ENCODE data around the gene KRT31.
"Not testable (repeated sequence)": the region's sequence is repeated elsewhere in the genome, so short reads cannot be mapped to it uniquely, and the experiment has no call there.

KRT31 gene

DNA sequence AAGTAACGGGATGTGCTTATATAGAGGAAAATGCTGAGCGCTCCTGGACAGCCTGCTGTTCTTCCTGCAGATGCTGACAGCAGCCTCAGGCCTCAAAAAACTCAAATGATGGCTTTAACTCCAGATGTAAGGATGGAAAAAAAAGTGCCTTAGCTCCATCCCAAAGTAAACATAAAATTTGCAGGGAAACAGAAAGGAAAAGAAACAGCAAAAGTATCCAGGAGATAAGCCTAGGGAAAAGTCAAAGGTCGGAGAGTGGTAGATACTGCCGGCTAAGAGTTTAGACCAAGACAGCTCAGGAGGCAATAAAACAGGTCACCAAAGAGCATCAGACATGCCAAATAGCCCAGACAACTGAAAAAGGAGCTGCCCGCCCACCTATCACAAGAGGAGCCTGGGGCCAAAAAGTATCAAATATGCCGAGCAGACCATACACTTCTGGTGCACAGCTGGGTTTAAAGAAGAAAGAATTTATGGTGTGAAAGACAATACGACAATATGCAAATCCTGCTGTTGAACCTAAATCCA is 6.9 kb downstream of the KRT31 start:
- DNase-seq (ENCODE audit: low read depth in 2 of 2), result no peak

DNA sequence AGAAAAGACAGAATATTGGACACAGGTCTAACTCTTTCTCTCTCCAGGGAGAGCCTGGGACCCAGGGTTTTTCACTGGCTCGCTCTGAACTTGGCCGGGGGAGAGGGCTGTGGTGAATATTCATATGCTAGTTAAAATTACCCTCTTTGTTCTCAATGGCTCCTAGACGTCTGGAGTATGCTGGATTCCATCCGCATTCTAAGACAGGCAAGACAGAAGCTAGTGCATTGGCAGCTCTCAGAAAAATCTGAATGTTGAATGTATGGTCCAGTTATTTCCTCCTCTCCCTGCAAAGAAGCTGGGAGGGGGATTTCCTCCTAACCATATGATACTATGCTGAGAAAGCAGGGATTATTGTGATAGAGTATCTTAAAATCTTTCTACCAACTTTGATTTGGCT is 9.7 kb downstream of the KRT31 start:
- DNase-seq (ENCODE audit: low read depth in 2 of 2), result no peak

DNA sequence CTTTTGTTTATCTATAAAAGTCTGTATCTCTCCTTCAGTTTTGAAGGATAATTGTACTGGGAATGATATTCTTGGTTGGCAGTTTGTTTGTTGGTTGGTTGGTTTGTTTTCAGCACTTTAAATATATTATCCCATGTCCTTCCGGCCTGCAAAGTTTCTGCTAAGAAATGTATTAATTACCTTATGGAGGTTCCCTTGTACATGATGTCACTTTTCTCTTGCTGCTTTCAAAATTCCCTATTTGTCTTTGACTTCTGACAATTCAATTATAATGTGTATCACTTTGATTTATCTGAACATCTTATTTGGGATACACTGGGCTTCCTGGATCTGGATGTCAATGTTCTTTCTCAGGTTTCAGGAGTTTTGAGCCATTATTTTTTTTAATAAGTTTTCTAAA is 11.2 kb downstream of the KRT31 start:
- DNase-seq (ENCODE audit: low read depth in 2 of 2), result no peak

DNA sequence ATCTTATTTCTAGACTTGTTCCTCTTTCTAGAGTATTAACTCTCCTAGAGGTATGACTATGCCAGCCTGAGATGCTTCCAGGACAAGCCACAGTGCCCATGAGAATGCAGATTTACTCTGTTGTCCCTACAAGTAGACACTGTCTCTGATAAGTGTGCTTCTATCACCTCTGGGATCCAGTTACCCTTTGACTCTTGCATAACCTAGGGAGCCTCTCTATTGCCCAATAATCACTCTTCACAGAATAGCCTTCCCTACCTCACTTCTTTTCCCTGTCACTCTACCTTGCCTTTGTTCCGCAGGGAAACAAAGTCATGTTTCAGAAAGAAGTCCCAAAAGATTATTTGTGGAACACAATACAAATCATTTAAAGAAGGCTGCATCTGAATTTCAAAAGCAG is 13.7 kb downstream of the KRT31 start:
- no peak for DNase-seq (ENCODE audit: low read depth in 2 of 2)

DNA sequence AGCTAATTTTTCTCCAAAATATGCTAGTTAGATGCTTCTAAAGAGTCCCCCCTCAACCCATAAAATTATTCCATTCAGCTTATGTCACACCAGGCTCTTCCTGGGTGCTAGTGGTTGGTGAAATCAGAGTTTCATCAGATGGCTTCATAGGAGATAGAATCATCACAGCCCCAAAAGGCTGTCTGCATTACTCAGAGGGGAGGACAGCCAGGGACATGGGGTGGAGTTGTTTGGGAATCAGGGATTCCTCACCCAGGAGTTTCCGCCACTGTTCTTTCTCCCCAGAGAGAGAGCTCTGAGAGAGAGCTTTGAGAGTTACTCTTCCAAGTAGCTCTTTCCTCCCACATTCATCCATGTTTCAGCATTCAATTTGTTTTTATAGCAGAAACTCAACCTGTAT is 15.0 kb downstream of the KRT31 start:
- no peak for DNase-seq (ENCODE audit: low read depth in 2 of 2)

DNA sequence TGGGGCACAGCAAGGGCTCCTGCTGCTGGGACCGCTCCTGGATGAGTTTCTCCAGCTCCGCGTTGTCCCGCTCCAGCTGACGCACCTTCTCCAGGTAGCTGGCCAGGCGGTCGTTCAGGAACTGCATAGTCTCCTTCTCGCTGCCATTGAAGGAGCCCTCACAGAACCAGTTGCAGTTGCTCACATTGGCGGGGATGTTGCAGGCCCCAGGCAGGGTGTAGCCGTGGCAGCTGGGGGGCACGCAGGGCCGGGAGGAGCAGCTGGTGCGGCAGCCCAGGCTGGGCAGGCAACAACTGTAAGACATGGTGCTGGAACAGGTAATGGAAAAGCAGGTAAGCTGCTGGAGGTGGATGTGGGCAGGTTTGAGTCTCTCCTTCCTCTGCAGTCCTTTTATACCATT is 15.5 kb downstream of the KRT31 start, which contains the start of gene KRT34:
KRT34 (minus strand) TSS at position 364 of the 400 bp plus-strand sequence; CDS start at position 304, 60 bp downstream.
- DNase-seq (ENCODE audit: low read depth in 2 of 2), result not testable (repeated sequence)

DNA sequence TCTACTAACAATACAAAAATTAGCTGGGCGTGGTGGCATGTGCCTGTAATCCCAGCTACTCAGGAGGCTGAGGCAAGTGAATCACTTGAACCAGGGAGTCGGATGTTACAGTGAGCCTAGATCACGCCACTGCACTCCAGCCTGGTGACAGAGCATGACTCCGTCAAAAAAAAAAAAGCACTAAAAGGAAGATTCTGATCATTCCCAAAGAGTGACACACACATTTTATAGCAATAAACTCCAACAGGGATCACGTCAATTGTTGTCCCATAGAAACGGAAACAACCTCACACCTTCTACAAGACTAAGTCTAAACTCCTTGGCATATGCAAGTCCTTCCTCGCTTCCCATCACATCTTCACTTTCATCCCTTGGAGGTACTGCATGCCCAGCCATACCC is 17.3 kb downstream of the KRT31 start:
- not testable (repeated sequence) for DNase-seq (ENCODE audit: low read depth in 2 of 2)

DNA sequence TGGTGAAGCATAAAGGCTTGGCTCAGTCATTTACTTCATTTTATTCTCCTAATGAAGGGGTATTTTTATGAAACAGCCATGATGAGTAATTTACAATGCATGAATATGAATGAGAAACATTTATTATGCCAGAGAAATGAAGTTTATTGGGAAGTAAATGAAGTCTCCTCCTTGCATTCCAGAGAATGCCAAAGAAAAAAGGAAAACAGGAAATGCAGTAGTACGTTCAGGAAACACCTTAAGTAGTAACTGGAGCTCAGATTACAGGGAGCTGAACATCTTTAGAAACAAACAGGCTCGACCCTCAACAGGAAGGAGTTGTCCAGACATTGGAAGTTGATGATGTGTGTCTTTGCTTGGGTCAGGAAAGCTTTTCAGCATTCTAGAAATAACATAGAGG is 19.9 kb downstream of the KRT31 start:
- no peak for DNase-seq (ENCODE audit: low read depth in 2 of 2)

DNA sequence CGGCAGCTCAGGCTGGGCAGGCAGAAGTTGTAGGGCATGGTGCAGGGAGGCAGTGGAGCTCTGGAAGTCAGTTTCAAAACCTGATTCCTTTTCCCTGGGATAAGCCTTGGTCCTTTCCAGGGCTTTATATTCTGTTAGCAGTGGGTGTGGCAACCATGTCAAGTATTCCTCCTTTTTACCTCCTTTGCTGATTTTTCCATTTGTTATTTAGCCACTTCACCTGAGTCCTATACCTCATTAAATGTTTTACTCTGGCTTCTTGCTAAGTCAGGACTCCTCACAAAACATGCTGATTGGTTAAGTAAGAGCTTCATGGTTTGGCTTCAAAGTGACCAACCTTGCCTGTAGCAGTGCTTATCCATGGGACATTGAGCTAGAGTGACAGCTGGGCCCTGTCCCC is 27.7 kb downstream of the KRT31 start, which contains the start of gene KRT33B:
KRT33B (minus strand) TSS at position 101 of the 400 bp plus-strand sequence; CDS start at position 38, 63 bp downstream.
- DNase-seq (ENCODE audit: low read depth in 2 of 2), result no peak

DNA sequence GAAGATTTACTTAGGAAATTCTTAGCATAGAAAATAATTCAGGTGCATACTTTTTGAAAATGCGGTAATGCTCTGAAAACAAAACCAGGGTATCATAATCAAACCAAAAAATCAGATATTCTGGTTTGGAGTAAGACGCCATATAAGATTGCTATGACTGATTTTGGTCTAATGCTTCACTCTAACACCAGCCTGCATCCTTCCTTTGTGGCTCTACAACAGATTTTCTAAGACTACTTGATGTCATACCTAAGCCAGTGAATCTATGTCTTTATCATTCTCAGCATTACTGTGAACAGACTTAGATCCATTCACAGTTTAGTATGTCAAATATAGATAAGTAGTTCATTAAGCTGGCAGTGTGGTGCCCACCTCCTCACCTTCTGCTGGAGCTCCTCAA is 28.4 kb downstream of the KRT31 start:
- no peak for DNase-seq (ENCODE audit: low read depth in 2 of 2)

DNA sequence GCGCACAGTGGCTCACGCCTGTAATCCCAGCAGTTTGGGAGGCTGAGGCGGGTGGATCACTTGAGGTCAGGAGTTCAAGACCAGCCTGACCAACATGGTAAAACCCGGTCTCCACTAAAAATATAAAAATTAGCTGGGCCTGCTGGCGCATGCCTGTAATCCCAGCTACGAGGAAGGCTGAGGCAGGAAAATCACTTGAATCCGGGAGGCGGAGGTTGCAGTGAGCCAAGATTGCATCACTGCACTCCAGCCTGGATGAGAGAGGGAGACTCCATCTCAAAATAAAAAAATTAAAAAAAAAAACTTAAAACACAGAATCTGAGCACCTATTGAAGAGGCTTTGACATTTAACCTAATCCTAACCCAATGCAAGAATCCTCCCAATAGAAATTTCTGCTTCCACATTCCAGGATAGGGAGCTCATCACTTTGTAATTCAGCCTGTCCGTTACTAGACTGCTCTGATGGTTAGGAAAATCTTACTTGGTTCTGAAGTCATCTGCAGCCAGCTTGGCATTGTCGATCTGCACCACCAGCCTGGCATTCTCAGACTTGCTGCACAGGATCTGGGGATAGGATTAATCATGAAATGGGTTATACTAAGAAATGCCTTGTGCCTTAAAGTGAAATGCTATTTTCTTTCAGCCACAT is 29.9 kb downstream of the KRT31 start:
- DNase-seq (ENCODE audit: low read depth in 2 of 2), result no peak

DNA sequence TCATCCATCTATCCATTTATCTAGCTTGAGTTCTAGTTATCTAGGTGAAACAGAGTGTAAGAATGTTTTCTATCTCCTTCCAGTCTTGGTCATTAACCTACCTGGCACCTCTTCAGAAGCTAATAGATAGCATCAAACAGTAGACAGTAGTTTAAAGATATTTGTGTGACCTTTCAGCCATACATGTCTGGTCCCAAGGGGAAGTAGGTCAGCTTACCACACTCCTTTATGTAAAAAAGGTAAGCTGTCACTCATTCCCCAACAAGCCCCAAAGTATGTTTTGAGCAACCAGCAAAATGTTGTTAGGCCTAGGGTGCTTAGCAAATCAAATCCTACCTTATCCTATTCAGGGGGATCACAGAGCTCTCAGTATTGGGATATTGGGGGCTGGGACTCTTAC is 31.3 kb downstream of the KRT31 start:
- no peak for DNase-seq (ENCODE audit: low read depth in 2 of 2)

DNA sequence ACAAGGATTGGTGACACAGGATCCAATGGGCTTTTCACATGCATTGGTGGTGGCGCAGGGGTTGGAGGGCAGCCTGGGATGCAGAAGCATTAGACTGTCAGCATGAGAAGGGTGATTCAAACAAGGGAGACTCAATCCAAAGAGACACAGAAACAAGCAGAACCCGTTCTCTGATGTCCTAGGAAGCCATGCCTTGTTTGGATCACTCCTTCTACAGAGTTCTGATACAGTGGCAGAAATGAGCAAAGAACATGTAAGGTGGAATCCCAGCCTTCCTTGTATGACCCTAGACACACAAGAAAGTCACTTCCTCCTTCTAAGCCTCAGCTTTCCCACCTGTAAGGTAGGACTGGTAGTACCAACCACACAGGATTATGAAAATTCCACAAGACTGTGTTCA is 33.5 kb downstream of the KRT31 start:
- no peak for DNase-seq (ENCODE audit: low read depth in 2 of 2)

DNA sequence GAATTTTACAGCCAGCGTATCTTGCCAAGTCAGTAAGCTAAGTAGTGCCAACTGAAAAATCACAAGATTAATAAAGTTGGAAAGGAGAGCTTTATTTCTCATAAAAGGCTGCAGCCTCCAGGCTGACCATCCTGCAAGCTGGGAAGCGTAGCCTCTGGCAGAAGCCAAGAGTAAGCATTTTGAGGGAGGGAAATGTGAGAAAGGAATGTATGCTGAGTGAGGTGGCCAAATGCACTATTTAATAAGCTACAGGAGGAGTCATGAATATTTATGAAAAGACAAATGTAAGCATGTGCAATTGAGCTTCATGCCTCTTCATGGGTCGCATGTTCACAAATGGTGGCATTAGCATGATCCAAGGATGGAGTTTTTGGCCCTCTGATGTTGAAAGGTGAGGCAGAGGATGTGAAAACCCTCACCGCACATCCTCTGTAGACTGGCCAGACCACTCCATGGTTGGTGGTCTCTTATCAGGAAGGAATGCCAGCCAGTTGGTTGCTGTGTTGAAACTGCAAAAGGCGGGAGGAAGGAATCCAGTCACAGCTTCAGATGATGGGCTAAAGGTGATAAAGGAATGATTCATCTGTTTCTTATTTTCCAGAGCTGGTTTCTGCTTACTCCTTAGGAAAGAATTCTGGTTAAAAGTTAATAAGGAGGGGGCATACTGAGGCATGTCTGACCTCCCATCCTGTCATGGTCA is 37.0 kb downstream of the KRT31 start:
- DNase-seq (ENCODE audit: low read depth in 2 of 2), result no peak

DNA sequence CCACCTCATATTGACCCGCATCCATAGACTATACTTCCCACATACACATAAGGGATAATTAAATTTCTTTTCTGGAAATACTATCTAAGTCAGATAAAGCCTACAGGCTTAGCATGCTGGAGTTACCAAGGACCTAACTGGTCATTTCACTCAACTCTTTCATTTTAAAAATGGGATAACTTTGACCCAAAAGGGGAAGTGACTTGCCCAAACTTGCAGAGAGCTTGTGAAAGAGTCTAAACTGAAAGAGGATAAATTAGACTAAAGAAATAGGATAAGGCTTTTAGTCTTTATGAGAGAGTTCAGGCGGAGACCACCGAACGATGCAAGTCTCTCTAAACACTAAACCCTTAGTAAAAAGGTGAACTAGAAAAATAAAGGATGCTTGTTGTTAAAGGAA is 42.9 kb downstream of the KRT31 start:
- no peak for DNase-seq (ENCODE audit: low read depth in 2 of 2)

DNA sequence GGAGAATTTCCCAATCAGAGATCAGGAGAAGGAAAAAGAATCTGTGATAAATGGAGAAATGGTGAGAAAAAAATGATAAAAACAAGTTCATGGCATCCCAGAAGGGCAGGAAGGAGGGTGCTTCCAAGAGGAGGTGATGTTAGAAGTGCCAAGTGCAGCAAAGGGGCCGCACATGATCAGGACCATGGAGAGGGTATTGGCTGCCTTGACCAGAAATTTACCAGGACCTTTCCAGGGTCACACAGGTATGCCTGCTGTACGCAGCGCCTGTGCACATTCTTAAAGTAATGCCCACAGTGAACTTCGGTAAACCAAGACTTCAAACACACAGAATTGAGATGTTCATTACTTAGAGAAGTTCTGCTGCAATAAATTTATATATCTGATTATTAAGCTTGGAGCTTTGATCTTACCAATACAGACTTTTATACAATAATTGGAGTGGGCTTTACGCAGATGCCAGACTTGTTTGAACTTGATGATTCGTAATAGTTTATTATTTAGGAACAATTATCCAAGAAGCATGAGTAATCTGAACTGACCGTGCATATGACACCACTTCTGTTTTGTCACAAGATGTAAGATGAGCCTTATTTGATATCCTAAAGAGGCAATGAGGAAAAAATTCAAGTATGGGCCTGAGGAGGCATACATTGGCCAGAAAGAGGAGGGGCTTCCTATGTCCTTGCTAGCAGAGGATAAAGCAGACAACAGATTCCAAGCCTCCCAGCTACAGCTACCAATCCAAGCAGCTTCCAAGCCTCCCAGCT is 44.6 kb downstream of the KRT31 start:
- DNase-seq (ENCODE audit: low read depth in 2 of 2), result no peak

DNA sequence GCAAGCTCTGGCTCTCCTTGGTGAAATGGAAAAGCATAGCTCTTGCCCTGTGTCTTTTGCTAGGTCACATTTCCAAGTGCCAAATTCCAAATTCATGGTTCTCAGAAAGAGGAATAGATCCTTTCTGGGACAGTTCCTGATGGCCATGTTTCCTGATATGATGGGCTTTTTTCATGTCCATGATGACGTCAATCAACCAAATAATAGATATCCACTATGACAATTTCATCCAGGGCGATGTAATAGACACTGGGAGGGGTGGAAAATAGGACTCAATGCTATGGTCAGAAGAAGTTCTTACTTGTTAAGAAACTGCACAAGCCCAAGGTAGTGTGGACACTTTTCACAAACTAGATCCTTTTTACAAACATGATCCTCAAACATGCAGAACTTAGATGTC is 46.2 kb downstream of the KRT31 start:
- DNase-seq (ENCODE audit: low read depth in 2 of 2), result no peak

DNA sequence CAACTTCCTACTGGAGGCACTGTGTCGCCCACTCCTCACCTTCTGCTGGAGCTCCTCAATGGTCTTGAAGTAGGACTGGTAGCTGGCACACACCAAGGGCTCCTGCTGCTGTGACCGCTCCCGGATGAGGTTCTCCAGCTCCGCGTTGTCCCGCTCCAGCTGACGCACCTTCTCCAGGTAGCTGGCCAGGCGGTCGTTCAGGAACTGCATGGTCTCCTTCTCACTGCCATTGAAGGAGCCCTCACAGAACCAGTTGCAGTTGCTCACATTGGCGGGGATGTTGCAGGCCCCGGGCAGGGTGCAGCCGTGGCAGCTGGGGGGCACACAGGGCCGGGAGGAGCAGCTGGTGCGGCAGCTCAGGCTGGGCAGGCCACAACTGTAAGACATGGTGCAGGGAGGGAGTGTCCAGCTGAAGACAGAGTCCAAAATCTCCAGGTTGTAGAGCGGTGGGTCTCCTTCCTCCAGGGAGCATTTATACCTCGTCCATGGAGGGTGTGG is 47.0 kb downstream of the KRT31 start, which contains the start of gene KRT33A:
KRT33A (minus strand) TSS at position 448 of the 498 bp plus-strand sequence; CDS start at position 387, 61 bp downstream.
- DNase-seq (ENCODE audit: low read depth in 2 of 2), result not testable (repeated sequence)

DNA sequence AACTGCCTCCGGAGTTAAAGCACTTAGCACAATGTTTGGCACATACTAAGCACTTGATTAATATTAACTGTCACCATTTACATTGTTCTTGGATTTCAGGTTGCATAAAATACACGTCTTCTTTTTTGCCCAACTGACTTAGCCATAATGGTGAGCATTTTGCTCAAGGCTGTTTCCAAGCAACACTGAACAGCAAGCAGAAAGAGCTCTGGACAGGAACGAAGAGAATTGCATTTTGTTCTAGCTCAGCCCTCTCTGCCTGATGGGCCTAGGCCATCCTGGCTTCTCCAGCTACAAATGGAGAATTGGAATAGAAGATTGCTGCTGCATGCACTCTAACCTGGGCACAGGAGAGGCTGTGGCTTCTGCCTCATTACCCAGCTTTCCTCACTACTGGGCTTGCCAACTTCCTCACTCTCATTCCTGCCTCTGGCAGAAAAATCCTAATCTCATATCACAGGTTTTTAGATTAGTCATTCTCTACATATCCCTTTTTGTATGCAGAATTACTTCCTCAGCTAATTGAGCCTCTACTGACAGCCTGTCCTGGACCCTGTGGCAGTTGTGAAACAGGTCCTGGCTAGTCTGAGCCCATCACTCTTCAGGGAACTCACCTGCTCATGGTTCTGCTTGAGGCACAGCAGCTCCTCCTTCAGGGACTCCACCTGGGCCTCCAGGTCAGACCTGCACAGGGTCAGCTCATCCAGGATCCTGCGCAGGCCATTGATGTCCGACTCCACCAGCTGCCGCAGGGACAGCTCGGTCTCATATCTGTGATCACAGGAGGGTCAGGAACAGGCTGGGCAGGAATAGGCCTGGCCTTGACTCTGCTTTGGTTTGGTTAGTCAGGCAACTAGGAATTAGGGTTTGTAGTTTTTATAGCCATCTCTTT is 49.3 kb downstream of the KRT31 start:
- DNase-seq (ENCODE audit: low read depth in 2 of 2), result no peak

DNA sequence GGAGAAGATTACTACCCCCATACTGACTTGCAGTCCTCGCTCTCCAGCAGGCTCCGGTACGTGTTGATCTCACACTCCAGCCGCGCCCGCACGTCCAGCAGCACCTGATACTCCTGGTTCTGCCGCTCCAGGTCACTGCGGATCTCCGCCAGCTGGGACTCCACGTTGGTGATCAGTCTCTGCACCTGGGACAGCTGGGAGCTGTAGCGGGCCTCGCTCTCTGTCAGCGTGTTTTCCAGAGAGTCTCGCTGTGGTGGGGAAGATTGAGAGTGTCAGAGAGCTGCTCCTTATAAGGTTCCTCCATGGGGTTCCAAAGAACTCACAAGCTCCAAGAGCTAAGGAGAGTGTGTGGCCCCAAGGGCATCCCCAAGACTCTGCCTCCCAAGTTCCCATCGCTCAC is 51.0 kb downstream of the KRT31 start:
- not testable (repeated sequence) for DNase-seq (ENCODE audit: low read depth in 2 of 2)

DNA sequence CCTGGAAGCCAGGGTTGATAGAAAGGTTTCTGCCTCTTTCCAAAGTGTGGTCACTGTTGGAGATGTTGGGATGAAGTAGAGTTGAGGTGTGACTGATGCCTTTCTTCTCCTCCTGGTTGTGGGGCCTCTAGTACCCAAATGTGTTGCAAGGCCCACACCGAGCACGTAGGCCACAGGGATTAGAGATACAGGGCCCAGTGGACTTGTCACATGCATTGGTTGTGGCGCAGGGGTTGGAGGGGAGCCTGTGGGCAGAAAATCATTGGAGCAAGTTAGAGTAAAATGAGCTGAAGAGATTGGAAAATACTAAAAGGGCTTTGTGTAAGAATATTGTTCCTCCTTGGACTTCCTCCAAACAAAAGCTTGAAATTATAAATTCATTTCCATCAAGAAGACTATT is 51.4 kb downstream of the KRT31 start:
- DNase-seq (ENCODE audit: low read depth in 2 of 2), result no peak
